Measurements from ENCODE around the gene SRGAP3.

DNA sequence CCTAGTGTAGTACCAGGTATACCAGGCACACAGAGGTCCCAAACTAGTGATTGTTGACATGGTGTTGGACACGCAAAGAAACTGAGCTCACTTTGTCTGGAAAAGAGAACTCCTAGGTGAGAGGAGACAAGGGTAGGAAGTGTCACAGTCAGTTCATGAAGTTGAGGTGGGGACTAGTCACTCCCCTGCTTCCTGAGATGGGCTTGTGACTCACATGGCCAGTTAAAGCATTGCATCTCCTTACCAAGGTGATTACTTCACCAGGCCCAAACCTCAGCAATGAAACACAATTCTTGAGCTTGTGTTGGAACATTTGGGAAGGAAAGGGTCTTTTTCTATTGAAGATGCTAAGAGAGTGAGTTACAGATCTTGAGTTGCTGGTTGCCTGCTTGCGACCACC lies 236.9 kb downstream of the SRGAP3 start:
- no peak for TF ChIP-seq CTCF (IDR thresholded peaks at IDR 0.05)
- TF ChIP-seq POLR2AphosphoS5 (IDR thresholded peaks at IDR 0.05): no peak
